PFSK-1 (cell line): Measurements from ENCODE around the gene NNAT.

Experiments used
- FOXP2 ChIP-seq: optimal IDR thresholded peaks from 2 replicates; pipeline ENCODE3; 2011; ENCODE audit warnings: borderline replicate concordance, control low read depth, inconsistent platforms; ENCODE audit not compliant: insufficient read depth; ENCODE audit errors: extremely low read length, extremely low read depth
- POLR2AphosphoS5 ChIP-seq: IDR thresholded peaks from 2 replicates; pipeline ENCODE4 v1.6.1; 2012; ENCODE audit warnings: low read depth, mild to moderate bottlenecking, control low read depth, low read length, moderate library complexity
- SIN3A ChIP-seq: IDR thresholded peaks from 2 replicates; pipeline ENCODE4 v1.6.1; 2012; ENCODE audit warnings: mild to moderate bottlenecking, low read length, moderate library complexity, borderline replicate concordance; ENCODE audit not compliant: insufficient read depth
- TAF1 ChIP-seq: IDR thresholded peaks from 2 replicates; pipeline ENCODE4 v1.6.1; 2012; ENCODE audit warnings: low read length, control low read depth, borderline replicate concordance; ENCODE audit not compliant: insufficient read depth
- TF ChIP-seq, protein P1 (sequence below), 2 experiments: IDR thresholded peaks; 2 replicates each; pipeline versions ENCODE4 v1.6.1 to v1.8.0; 2011 to 2012; ENCODE audit warnings: low read depth in 2 of 2, low read length in 2 of 2, control low read depth in 1 of 2, inconsistent platforms in 1 of 2, mild to moderate bottlenecking in 1 of 2, moderate library complexity in 1 of 2; ENCODE audit not compliant: insufficient read depth in 1 of 2

NNAT gene

DNA sequence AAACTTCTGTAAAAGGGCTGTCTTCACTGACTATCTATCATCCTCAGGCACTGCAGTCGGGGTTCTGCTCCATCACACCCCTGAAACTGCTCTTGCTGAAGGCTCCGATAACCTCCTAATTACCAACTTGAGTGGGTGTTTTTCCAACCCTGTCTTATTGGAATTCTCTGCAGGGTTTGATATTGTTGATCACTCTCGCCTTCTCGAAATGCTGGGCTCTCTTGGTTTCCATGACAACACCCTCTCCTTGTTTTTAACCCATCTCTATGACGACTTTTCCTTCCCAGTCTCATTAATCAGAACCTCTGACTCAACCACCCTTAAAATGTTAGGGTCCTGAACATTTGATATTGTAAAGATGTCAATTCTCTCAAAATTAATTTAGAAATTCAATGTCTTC, 39.4 kb upstream of the NNAT start:
- TF ChIP-seq TAF1 (no peak), FOXP2 (no peak), SIN3A (no peak), POLR2AphosphoS5 (no peak)
- TF ChIP-seq, protein P1, sequence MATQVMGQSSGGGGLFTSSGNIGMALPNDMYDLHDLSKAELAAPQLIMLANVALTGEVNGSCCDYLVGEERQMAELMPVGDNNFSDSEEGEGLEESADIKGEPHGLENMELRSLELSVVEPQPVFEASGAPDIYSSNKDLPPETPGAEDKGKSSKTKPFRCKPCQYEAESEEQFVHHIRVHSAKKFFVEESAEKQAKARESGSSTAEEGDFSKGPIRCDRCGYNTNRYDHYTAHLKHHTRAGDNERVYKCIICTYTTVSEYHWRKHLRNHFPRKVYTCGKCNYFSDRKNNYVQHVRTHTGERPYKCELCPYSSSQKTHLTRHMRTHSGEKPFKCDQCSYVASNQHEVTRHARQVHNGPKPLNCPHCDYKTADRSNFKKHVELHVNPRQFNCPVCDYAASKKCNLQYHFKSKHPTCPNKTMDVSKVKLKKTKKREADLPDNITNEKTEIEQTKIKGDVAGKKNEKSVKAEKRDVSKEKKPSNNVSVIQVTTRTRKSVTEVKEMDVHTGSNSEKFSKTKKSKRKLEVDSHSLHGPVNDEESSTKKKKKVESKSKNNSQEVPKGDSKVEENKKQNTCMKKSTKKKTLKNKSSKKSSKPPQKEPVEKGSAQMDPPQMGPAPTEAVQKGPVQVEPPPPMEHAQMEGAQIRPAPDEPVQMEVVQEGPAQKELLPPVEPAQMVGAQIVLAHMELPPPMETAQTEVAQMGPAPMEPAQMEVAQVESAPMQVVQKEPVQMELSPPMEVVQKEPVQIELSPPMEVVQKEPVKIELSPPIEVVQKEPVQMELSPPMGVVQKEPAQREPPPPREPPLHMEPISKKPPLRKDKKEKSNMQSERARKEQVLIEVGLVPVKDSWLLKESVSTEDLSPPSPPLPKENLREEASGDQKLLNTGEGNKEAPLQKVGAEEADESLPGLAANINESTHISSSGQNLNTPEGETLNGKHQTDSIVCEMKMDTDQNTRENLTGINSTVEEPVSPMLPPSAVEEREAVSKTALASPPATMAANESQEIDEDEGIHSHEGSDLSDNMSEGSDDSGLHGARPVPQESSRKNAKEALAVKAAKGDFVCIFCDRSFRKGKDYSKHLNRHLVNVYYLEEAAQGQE (IDR thresholded peaks at IDR 0.05; ENCODE audit: insufficient read depth in 1 of 2, low read depth in 2 of 2, low read length in 2 of 2), result no peak

DNA sequence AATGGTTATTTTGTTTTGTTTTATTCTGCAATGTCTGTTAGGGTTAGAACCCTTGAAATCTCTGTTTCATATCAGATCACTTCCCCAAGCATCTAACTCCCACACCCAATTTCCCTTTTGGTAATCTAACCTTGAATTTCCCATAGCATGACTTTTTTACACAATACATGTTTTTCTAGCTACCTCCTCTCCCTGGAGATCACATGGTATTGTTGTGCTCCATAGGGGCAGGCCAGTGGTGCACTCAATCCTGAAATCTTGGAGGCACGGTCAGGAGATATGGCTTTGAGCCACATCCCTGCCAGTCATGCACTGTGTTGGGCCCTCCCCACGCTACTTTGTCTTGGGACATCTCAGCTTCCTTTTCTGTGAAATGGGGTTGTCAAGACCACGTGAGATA, 36.7 kb upstream of the NNAT start:
- TF ChIP-seq TAF1, result no peak
- no peak for TF ChIP-seq SIN3A
- no peak for TF ChIP-seq POLR2AphosphoS5
- TF ChIP-seq, protein P1 (IDR thresholded peaks at IDR 0.05; ENCODE audit: insufficient read depth in 1 of 2, low read depth in 2 of 2, low read length in 2 of 2), result no peak
- TF ChIP-seq FOXP2, result no peak

DNA sequence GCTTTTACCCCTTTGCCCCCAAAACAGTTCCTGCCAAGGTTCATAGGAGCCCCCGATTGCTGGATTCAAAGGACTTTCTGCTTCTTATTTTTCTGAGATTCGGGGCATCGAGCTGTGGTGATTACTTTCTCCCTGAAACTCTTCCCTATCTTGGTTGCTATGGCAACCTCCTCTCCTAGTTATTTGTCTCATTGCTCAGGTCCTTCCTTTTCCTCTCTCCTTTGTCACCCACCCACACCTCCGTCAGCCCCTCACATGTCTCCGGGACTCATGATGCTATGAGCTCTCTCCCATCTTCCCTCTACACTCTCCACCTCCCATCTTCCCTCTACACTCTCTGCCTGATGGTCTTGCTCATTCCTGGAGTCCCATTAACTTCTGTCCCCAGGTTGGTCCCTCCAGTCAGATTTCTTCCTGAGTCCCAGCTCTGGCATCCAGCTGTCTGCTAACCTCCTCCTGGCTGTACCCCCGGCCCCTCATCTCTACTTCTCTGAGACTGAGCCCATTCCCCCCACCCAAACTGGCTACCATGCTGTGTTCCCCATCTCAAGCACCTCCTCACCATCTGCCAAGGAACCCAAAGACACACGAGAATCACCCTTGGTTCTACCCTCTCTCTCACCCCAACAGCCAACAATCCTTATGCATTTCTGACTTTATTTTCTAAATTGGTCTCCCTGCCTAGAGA, 30.2 kb upstream of the NNAT start:
- TF ChIP-seq SIN3A (no peak), TAF1 (no peak), FOXP2 (no peak)

DNA sequence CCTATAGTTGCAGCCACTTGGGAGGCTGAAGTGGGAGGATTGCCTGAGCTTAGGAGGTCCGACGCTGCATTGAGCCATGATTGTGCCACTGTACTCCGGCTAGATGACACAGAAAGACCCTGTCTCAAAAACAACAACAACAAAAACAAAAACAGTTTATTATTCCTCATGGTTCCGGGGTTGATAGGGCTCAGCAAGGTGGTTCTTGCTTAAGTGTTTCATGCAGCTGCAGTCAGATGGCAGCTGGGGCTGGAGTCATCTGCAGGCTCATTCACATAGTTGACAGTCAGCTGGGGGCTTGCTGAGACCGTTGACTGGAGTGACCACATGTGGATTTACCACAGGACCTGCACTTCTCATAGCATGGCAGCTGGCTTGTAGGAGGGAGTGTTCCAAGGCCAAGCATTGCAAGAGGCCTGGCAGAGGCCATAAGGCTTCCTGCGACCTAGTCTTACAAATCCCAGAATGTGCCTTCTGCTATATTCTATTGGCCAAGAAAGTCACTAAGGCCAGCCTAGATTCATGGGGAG, 28.9 kb upstream of the NNAT start:
- no peak for TF ChIP-seq TAF1
- TF ChIP-seq FOXP2, result no peak
- no peak for TF ChIP-seq POLR2AphosphoS5
- TF ChIP-seq SIN3A, result no peak
- TF ChIP-seq, protein P1 (IDR thresholded peaks at IDR 0.05; ENCODE audit: insufficient read depth in 1 of 2, low read depth in 2 of 2, low read length in 2 of 2), result no peak

DNA sequence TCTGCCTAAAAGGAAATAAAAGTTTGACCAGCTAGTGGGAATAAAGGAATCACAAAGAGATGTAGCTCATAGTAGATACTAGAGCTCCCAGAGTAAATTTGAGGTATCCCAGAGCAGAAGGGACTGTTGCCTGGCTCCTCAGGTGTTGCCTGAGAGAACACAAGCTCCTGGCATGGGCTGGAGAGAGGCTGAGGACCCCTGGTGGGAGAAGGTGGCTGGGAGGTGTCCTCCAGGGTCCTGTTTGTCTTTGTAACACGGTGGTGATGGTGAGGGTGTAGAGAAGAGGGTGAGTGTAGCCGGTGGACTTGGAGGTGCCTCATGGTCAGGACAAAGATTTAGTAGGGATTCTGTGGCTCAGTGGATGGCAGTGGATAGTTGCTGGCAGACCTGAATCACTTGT, 28.1 kb upstream of the NNAT start:
- no peak for TF ChIP-seq SIN3A
- no peak for TF ChIP-seq FOXP2
- no peak for TF ChIP-seq POLR2AphosphoS5
- TF ChIP-seq, protein P1 (IDR thresholded peaks at IDR 0.05; ENCODE audit: insufficient read depth in 1 of 2, low read depth in 2 of 2, low read length in 2 of 2), result no peak
- TF ChIP-seq TAF1, result no peak
